K562 (cell line): Measurements from ENCODE around the gene STAT4.

ENCODE experiments used
- ATF3 ChIP-seq, 2 experiments: fragments of 450-650 bp in 1 of 2; sonication (generic) in 1 of 2; formaldehyde crosslinking in 1 of 2; IDR thresholded peaks in 1 of 2; conservative IDR thresholded peaks in 1 of 2; 2 replicates each; pipeline versions ENCODE4 v1.6.1 to v1.8.1; 2016 to 2023; ENCODE audit warnings: mild to moderate bottlenecking in 2 of 2, moderate library complexity in 2 of 2, inconsistent platforms in 1 of 2, missing genetic modification reagents in 1 of 2
- CTCF ChIP-seq, 3 experiments: IDR thresholded peaks in 2 of 3; conservative IDR thresholded peaks in 1 of 3; 2 replicates each; pipeline ENCODE4 v1.5.1; 2011 to 2012; ENCODE audit warnings: low read length in 3 of 3, mild to moderate bottlenecking in 3 of 3, control low read depth in 2 of 3, improper control_type of control experiment in 1 of 3, inconsistent platforms in 1 of 3, low read depth in 1 of 3, mixed read lengths in 1 of 3, moderate library complexity in 1 of 3; ENCODE audit not compliant: insufficient read depth in 2 of 3
- EP300 ChIP-seq: IDR thresholded peaks from 2 replicates; pipeline ENCODE4 v1.6.1; 2012; ENCODE audit warnings: low read length, improper control_type of control experiment
- MAFK ChIP-seq: IDR thresholded peaks from 2 replicates; pipeline ENCODE4 v1.6.1; 2011; ENCODE audit warnings: low read length, improper control_type of control experiment
- MEF2A ChIP-seq: IDR thresholded peaks from 2 replicates; pipeline ENCODE4 v1.6.1; 2011; ENCODE audit warnings: low read depth, mild to moderate bottlenecking, low read length, moderate library complexity; ENCODE audit not compliant: control insufficient read depth
- POLR2A ChIP-seq: fragments of 450-650 bp; conservative IDR thresholded peaks from 2 replicates; pipeline ENCODE4 v1.6.1; 2016
- SREBF1 ChIP-seq: fragments of 150-350 bp; IDR thresholded peaks from 2 replicates; pipeline ENCODE4 v1.6.1; 2014; ENCODE audit warnings: antibody characterized with exemption, low read depth, low read length, borderline replicate concordance
- TBP ChIP-seq: optimal IDR thresholded peaks from 2 replicates; pipeline ENCODE3; 2011; ENCODE audit warnings: low read depth, low read length, improper control_type of control experiment
- YBX1 ChIP-seq: fragments of 450-650 bp; IDR thresholded peaks from 2 replicates; pipeline ENCODE4 v1.7.1; 2016; ENCODE audit warnings: mild to moderate bottlenecking
- ZBTB7A ChIP-seq: IDR thresholded peaks from 2 replicates; pipeline ENCODE4 v1.6.1; 2011; ENCODE audit warnings: low read depth, mild to moderate bottlenecking, low read length, moderate library complexity, borderline replicate concordance; ENCODE audit not compliant: control insufficient read depth
- ZNF232 ChIP-seq: sonication (generic); formaldehyde crosslinking; IDR thresholded peaks from 2 replicates; pipeline ENCODE4 v1.8.0; 2022; ENCODE audit warnings: mild to moderate bottlenecking, missing genetic modification reagents
- ZNF253 ChIP-seq: fragments of 250-450 bp; sonication (Bioruptor Pico); conservative IDR thresholded peaks from 2 replicates; pipeline ENCODE4 v1.6.1; 2021; ENCODE audit warnings: mild to moderate bottlenecking
- ZNF274 ChIP-seq: IDR thresholded peaks from 2 replicates; pipeline ENCODE4 v1.6.1; 2011; ENCODE audit warnings: low read depth, mild to moderate bottlenecking, low read length, moderate library complexity, borderline replicate concordance

- TF ChIP-seq SREBF1: no peak
- TF ChIP-seq ZNF253 (CRISPR knock-in tag): no peak
- TF ChIP-seq TBP: no peak
- no peak for TF ChIP-seq MEF2A
- TF ChIP-seq ZBTB7A: no peak
- no peak for TF ChIP-seq CTCF (IDR thresholded peaks at IDR 0.05 in 2 of 3, conservative IDR thresholded peaks at IDR 0.05 in 1 of 3; ENCODE audit: insufficient read depth in 2 of 3, low read depth in 1 of 3, low read length in 3 of 3)
- TF ChIP-seq POLR2A: no peak
- no peak for TF ChIP-seq MAFK
- TF ChIP-seq YBX1: no peak
- no peak for TF ChIP-seq ZNF274
- no peak for TF ChIP-seq ZNF232 (CRISPR knock-in tag)
- TF ChIP-seq ATF3 (IDR thresholded peaks at IDR 0.05): no peak
- TF ChIP-seq ATF3 (CRISPR knock-in tag; conservative IDR thresholded peaks at IDR 0.05): no peak
- no peak for TF ChIP-seq EP300
Measured at GRCh38 chr2:191006297-191006696, 144.5 kb downstream of the STAT4 start.
